Measurements from ENCODE around the gene CPT1C. TPM values are rescaled to one million over a fixed set of nuclear protein-coding genes. Genes with fewer than 3 reads are reported as not detected.

Gene CPT1C
- total RNA-seq, 1 donor from 2014 or later, result 0.35 TPM

GRCh38 chr19:49664171-49665035 is 26.5 kb upstream of the CPT1C start:
- Mint-ChIP-seq H3K4me1 (peaks cover 36% of the 10 kb centered on the region), H3K27me3 (no peaks in the 10 kb centered on the region), H3K27ac (peak overlapping the region; percentile 95), H3K36me3 (ENCODE audit: low read depth) (peaks cover 51% of the 10 kb centered on the region), H3K9me3 (no peaks in the 10 kb centered on the region), H3K4me3 (peak overlapping the region; percentile 98)
- no peak for TF ChIP-seq CTCF (IDR thresholded peaks at IDR 0.05)
- intact Hi-C loops (cut with micrococcal nuclease), result loop anchor here (1.0 to 2.0 kb wide), 4 partner anchors 13 to 211 kb away; partner anchors contain the start of genes ALDH16A1, PRMT1, PRR12 and SCAF1
- DNase-seq (peak; percentile 76), ATAC-seq (ENCODE audit: low read depth) (peak; percentile 66)
- ChIA-PET POLR2A (interaction anchor here (0.6 to 7.4 kb wide), 13 partner anchors 9 to 1152 kb away, joined by 3 to 88 read pairs (median 4); partner anchors contain the start of genes PRMT1, PRR12, RPS11 and RRAS), CTCF (interaction anchor here (1.5 to 2.2 kb wide), 4 partner anchors 9 to 21 kb away, joined by 3 to 8 read pairs (median 4); no protein-coding TSS in a partner anchor)

GRCh38 chr19:49665036-49665350 is 25.9 kb upstream of the CPT1C start:
- POLR2A ChIA-PET, result interaction anchor here (0.6 to 7.4 kb wide), 9 partner anchors 10 to 1152 kb away, joined by 3 to 88 read pairs (median 6); partner anchors contain the start of genes PRMT1, PRR12, RPS11 and RRAS
- peaks cover 51% of the 10 kb centered on the region for H3K36me3 Mint-ChIP-seq (ENCODE audit: low read depth)
- ATAC-seq (ENCODE audit: low read depth) (peak; percentile 1), DNase-seq (no peak)
- H3K27me3 Mint-ChIP-seq, result no peaks in the 10 kb centered on the region
- no peak for TF ChIP-seq CTCF (IDR thresholded peaks at IDR 0.05)
- peak overlapping the region; percentile 98 for H3K4me3 Mint-ChIP-seq
- H3K9me3 Mint-ChIP-seq, result no peaks in the 10 kb centered on the region
- peaks cover 40% of the 10 kb centered on the region for H3K4me1 Mint-ChIP-seq
- intact Hi-C loops (cut with micrococcal nuclease), result loop anchor here (1.0 to 2.0 kb wide), 4 partner anchors 12 to 212 kb away; partner anchors contain the start of genes ALDH16A1, PRMT1, PRR12 and SCAF1
- CTCF ChIA-PET, result interaction anchor here (1.5 to 2.5 kb wide), 5 partner anchors 8 to 20 kb away, joined by 3 to 8 read pairs (median 4); no protein-coding TSS in a partner anchor
- peak overlapping the region; percentile 95 for H3K27ac Mint-ChIP-seq

DNA sequence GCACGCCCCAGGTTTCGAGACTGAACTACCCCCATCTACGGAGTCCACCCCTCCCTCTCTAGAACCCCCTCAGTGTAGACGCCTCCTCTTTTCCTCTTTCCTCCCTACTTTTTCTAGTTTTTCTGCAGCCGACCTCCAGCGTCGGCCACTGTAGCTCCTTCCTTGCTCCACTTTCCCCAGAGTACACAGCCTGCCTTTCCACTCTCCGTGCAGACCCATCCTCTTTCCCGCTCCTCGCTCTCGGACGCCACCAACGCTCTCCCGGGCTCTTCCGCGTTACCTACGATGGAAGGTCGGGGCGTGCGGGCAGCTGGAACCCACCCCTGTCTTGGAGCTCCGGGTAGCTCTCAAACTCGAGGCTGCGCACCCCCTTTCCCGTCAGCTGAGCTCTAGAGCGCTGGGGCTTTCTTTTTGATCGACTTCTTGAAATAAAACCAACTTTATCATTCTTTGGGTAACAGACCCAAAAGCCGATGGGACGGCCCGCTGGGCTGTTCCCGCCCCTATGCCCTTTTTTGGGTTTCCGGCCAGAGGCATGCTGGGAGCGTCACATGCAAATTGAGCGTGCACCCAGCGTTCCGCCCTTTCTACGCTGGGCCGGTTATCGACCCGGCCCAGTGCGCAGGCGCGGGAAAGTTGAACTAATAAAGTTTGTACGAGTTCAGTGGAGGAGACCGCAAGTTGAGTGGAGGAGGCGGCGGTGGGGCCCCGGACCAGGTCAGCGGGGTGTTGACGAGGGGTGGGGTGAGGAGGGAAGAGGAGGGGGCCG is 25.4 kb upstream of the CPT1C start, which contains the start of the genes BCL2L12 and IRF3:
TSS of gene BCL2L12 (plus strand) at position 583 of the 769 bp plus-strand sequence. CDS start 760 bp downstream, outside the sequence.
TSS of gene IRF3 (minus strand) at position 507 of the 769 bp plus-strand sequence. CDS start 1,019 bp downstream, outside the sequence.
- ATAC-seq (ENCODE audit: low read depth) (peak; percentile 86), DNase-seq (peak; percentile 99)
- Mint-ChIP-seq H3K4me3 (peak within 1 kb of the TSS; percentile 98), H3K27ac (peak within 1 kb of the TSS; percentile 95), H3K27me3 (no peaks in the 10 kb centered on the region), H3K4me1 (peaks cover 40% of the 10 kb centered on the region), H3K9me3 (no peaks in the 10 kb centered on the region), H3K36me3 (ENCODE audit: low read depth) (peaks cover 46% of the 10 kb centered on the region)
- intact Hi-C loops (cut with micrococcal nuclease), result loop anchor here (1.0 to 2.0 kb wide), 4 partner anchors 12 to 212 kb away; partner anchors contain the start of genes ALDH16A1, PRMT1, PRR12 and SCAF1
- CTCF ChIA-PET, result interaction anchor here (1.5 to 2.5 kb wide), 4 partner anchors 11 to 20 kb away, joined by 4 to 8 read pairs (median 6); no protein-coding TSS in a partner anchor
- TF ChIP-seq CTCF (IDR thresholded peaks at IDR 0.05), result no peak
- POLR2A ChIA-PET, result interaction anchor here (0.5 to 7.4 kb wide), 10 partner anchors 10 to 1865 kb away, joined by 3 to 88 read pairs (median 5); partner anchors contain the start of genes PRMT1, PRR12, RPS11 and RRAS

GRCh38 chr19:49666120-49666444 is 24.8 kb upstream of the CPT1C start:
- H3K4me3 Mint-ChIP-seq, result peak overlapping the region; percentile 98
- no peak for ATAC-seq (ENCODE audit: low read depth)

More at GRCh38 chr19:49666120-49666444, 24.8 kb upstream of the CPT1C start:
- no peak for DNase-seq
- H3K9me3 Mint-ChIP-seq, result no peaks in the 10 kb centered on the region
- H3K27me3 Mint-ChIP-seq, result no peaks in the 10 kb centered on the region
- ChIA-PET CTCF (interaction anchor here (1.5 to 2.5 kb wide), 2 partner anchors 13 to 15 kb away, joined by 4 to 7 read pairs; no protein-coding TSS in a partner anchor), POLR2A (interaction anchor here (0.5 to 7.4 kb wide), 7 partner anchors 10 to 1865 kb away, joined by 3 to 88 read pairs (median 12); partner anchors contain the start of genes PRMT1, PRR12, RRAS and SCAF1)
- H3K27ac Mint-ChIP-seq, result peak overlapping the region; percentile 95
- peaks cover 42% of the 10 kb centered on the region for H3K36me3 Mint-ChIP-seq (ENCODE audit: low read depth)
- intact Hi-C loops (cut with micrococcal nuclease), result no loop called here
- peaks cover 40% of the 10 kb centered on the region for H3K4me1 Mint-ChIP-seq
- TF ChIP-seq CTCF (IDR thresholded peaks at IDR 0.05), result no peak

All from activated B cell treated with CpG ODN at 0.5 μM for 24 hours (primary cell).